Ovary (tissue), 9 donors: ENCODE data around the gene ATP6AP1. TPM values are rescaled to one million over a fixed set of nuclear protein-coding genes. Genes with fewer than 3 reads are reported as not detected.

Experiments used
- DNase-seq, 5 donors: peaks; one replicate each; pipeline ENCODE4 v3.0.0-alpha.2; 2019 to 2020
- H3K27ac ChIP-seq, 2 donors: fragments of 200-600 bp; one replicate each; pipeline versions ENCODE4 v1.5.1 to v1.8.0; 2019 to 2022
- H3K27me3 ChIP-seq: fragments of 200-600 bp; one replicate; pipeline ENCODE4 v1.8.0; 2022
- H3K36me3 ChIP-seq: fragments of 200-600 bp; sonication (generic); one replicate; pipeline ENCODE4 v1.5.1; 2019
- H3K4me1 ChIP-seq: one replicate; pipeline ENCODE4 v1.8.1; 2013; ENCODE audit warnings: mild to moderate bottlenecking, moderate library complexity; ENCODE audit not compliant: insufficient read depth
- H3K4me3 ChIP-seq: fragments of 200-600 bp; sonication (generic); one replicate; pipeline ENCODE4 v1.5.1; 2017
- H3K9me3 ChIP-seq, 2 donors: fragments of 200-600 bp in 1 of 2; sonication (generic) in 1 of 2; one replicate each; pipeline versions ENCODE4 v1.5.1 to v1.8.1; 2013 to 2019; ENCODE audit warnings: mild to moderate bottlenecking in 1 of 2, moderate library complexity in 1 of 2
- EP300 ChIP-seq: sonication (generic); formaldehyde crosslinking; IDR thresholded peaks from one replicate; pipeline ENCODE4 v1.6.1; 2017; ENCODE audit warnings: antibody characterized with exemption
- POLR2A ChIP-seq: fragments of 450-650 bp; IDR thresholded peaks from one replicate; pipeline ENCODE4 v1.6.1; 2017; ENCODE audit warnings: antibody characterized with exemption, mild to moderate bottlenecking, moderate library complexity
- WGBS, 3 donors: extraction: QIAGEN DNeasy Blood & Tissue Kit in 1 of 3; methylation state at CpG; one replicate each; pipeline versions ENCODE4 v1.1.5 to v1.1.7; 2013 to 2017; 5-methylcytosine and 5-hydroxymethylcytosine counted together
- intact Hi-C, 4 donors: fragments of 100-400 bp; cut with DNase I; formaldehyde crosslinking; loops; one replicate each; pipeline versions ENCODE4 v1.11.0 to v1.15.1; 2022 to 2023
- polyA plus RNA-seq, 2 donors: library from polyadenylated mRNA; stranded (reverse); fragments of 200-250 nt in 1 of 2; fragments of 350-450 nt in 1 of 2; fragmentation: Illumina TruSeq in 1 of 2; extraction: RNeasy Lipid Tissue Mini Kit (QIAGEN cat#74804) in 1 of 2; gene quantifications; one replicate each; pipeline ENCODE4 v1.2.3, GENCODE V29; 2013 to 2014
- total RNA-seq, 7 donors: library from RNA; depleted of rRNA in 2 of 7; stranded (reverse); fragments of >200 nt in 2 of 7; fragmentation: NEBNext Ultra II Directional in 3 of 7; extraction: Animal tissue kit (Norgen Biotek cat#: 25700) in 3 of 7; gene quantifications; one replicate each; pipeline versions ENCODE4 v1.1.0 to v1.2.4, GENCODE V29; 2016 to 2023
- TF ChIP-seq, protein P1 (sequence below), 3 donors: fragments of 450-650 bp in 2 of 3; fragments of 200-600 bp in 1 of 3; IDR thresholded peaks; one replicate each; pipeline versions ENCODE4 v1.5.1 to v1.8.0; 2016 to 2022; ENCODE audit warnings: antibody characterized with exemption in 3 of 3, mild to moderate bottlenecking in 1 of 3
- donor health status: DM: no; HTN: no; CAD: no; lungs with moderate emphysema.
- donor health status: DM: no; HTN: no; CAD: no.
- donor health status: Bipolar disorder and iron deficiency.
- donor health status: DM: yes; HTN: yes; CAD: no.
- donor health status: DM: no; HTN: no; CAD: no.
- donor health status: DM: yes; HTN: yes; CAD: no.

ATP6AP1 gene
- total and polyA plus RNA-seq, 9 donors, result 29.6 to 77.8 (median 58.6) TPM

- DNase-seq, result no peak
- H3K27me3 ChIP-seq, result no peaks in the 10 kb centered on the region
- no peak overlapping the region for H3K27ac ChIP-seq
- H3K4me3 ChIP-seq, result no peak overlapping the region
- no peaks in the 10 kb centered on the region for H3K4me1 ChIP-seq
- TF ChIP-seq POLR2A, result no peak
- TF ChIP-seq, protein P1, sequence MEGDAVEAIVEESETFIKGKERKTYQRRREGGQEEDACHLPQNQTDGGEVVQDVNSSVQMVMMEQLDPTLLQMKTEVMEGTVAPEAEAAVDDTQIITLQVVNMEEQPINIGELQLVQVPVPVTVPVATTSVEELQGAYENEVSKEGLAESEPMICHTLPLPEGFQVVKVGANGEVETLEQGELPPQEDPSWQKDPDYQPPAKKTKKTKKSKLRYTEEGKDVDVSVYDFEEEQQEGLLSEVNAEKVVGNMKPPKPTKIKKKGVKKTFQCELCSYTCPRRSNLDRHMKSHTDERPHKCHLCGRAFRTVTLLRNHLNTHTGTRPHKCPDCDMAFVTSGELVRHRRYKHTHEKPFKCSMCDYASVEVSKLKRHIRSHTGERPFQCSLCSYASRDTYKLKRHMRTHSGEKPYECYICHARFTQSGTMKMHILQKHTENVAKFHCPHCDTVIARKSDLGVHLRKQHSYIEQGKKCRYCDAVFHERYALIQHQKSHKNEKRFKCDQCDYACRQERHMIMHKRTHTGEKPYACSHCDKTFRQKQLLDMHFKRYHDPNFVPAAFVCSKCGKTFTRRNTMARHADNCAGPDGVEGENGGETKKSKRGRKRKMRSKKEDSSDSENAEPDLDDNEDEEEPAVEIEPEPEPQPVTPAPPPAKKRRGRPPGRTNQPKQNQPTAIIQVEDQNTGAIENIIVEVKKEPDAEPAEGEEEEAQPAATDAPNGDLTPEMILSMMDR (IDR thresholded peaks at IDR 0.05), result no peak
- TF ChIP-seq EP300, result no peak
- H3K9me3 ChIP-seq, result no peaks in the 10 kb centered on the region
- H3K36me3 ChIP-seq, result no peaks in the 10 kb centered on the region
- intact Hi-C loops, result loop anchor here in 1 of 4 donors (5.0 kb wide), 1 partner anchor 130 kb away; no protein-coding TSS in a partner anchor
- WGBS, 3 donors, result 73 to 78% (median 76%) methylated on average over 19 of the region's 19 CpGs
Measured at GRCh38 chrX:154402622-154403127, 25.8 kb upstream of the ATP6AP1 start.

- no peak for DNase-seq
- Histone ChIP-seq H3K9me3 (no peaks in the 10 kb centered on the region), H3K4me1 (no peaks in the 10 kb centered on the region), H3K36me3 (no peaks in the 10 kb centered on the region), H3K4me3 (no peak overlapping the region), H3K27me3 (no peaks in the 10 kb centered on the region), H3K27ac (no peak overlapping the region)
- WGBS, 3 donors, result 73 to 84% (median 75%) methylated on average over 10 of the region's 10 CpGs
- no peak for TF ChIP-seq POLR2A
- no peak for TF ChIP-seq EP300
- TF ChIP-seq, protein P1 (IDR thresholded peaks at IDR 0.05), result no peak
- intact Hi-C loops, result loop anchor here in 1 of 4 donors (5.0 kb wide), 1 partner anchor 129 kb away; no protein-coding TSS in a partner anchor
Measured at GRCh38 chrX:154403192-154403591, 25.3 kb upstream of the ATP6AP1 start.

DNA sequence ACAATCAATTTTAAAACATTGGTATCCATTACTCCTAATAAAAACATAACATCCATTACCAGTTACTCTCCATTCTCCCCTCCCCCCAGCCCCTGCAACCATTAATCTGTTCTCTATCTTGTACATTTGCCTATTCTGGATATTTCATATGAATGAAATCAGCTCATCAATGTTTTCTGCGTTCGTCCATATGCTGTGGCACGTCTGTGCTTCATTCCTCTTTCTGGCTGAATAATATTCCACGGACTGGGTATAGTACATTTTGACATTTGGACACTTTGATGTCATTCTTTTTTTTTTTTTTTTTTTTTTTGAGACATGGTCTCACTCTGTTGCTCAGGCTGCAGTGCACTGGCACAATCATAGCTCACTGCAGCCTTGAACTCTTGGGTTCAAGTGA is 24.6 kb upstream of the ATP6AP1 start:
- intact Hi-C loops, result loop anchor here in 1 of 4 donors (5.0 kb wide), 1 partner anchor 128 kb away; no protein-coding TSS in a partner anchor
- TF ChIP-seq POLR2A (no peak), EP300 (no peak)
- TF ChIP-seq, protein P1 (IDR thresholded peaks at IDR 0.05), result no peak
- no peaks in the 10 kb centered on the region for H3K4me1 ChIP-seq
- no peak overlapping the region for H3K4me3 ChIP-seq
- H3K27ac ChIP-seq, result no peak overlapping the region
- 70 to 79% (median 71%) methylated on average over 4 of the region's 4 CpGs for WGBS, 3 donors
- H3K36me3 ChIP-seq, result no peaks in the 10 kb centered on the region
- no peaks in the 10 kb centered on the region for H3K27me3 ChIP-seq
- H3K9me3 ChIP-seq, result no peaks in the 10 kb centered on the region
- no peak for DNase-seq

- intact Hi-C loops, result loop anchor here in 1 of 4 donors (5.0 kb wide), 1 partner anchor 128 kb away; no protein-coding TSS in a partner anchor
- TF ChIP-seq EP300 (no peak), POLR2A (no peak)
- TF ChIP-seq, protein P1 (IDR thresholded peaks at IDR 0.05), result no peak
- Histone ChIP-seq H3K4me3 (no peak overlapping the region), H3K36me3 (no peaks in the 10 kb centered on the region), H3K9me3 (no peaks in the 10 kb centered on the region), H3K27ac (no peak overlapping the region), H3K27me3 (no peaks in the 10 kb centered on the region), H3K4me1 (no peaks in the 10 kb centered on the region)
- no peak for DNase-seq
- WGBS, 3 donors, result 85 to 93% (median 89%) methylated on average over 16 of the region's 16 CpGs
Measured at GRCh38 chrX:154404625-154405192, 23.8 kb upstream of the ATP6AP1 start.
